Measurements from ENCODE around the gene JTB.
A peak's percentile ranks its signal among the peaks of the same experiment; 100 is the strongest.

The JTB gene

GRCh38 chr1:153953859-153954365 is 23.6 kb downstream of the JTB start:
- no peak for DNase-seq

- no peak for DNase-seq
Observed at GRCh38 chr1:153951801-153952200, 25.7 kb downstream of the JTB start.

GRCh38 chr1:153951183-153951582 is 26.3 kb downstream of the JTB start:
- DNase-seq: no peak

- DNase-seq: peak; percentile 82
Observed at GRCh38 chr1:153946622-153947241, 30.7 kb downstream of the JTB start, which contains the start of gene DENND4B. Gene DENND4B, minus strand, starts transcription at chr1:153946718. Its CDS starts 2,344 bp downstream, at chr1:153944374.

GRCh38 chr1:153945795-153946621 is 31.5 kb downstream of the JTB start:
- no peak for DNase-seq

- DNase-seq: no peak
Observed at GRCh38 chr1:153945131-153945794, 32.2 kb downstream of the JTB start.

GRCh38 chr1:153944827-153945117 is 32.7 kb downstream of the JTB start:
- DNase-seq: no peak

- DNase-seq: no peak
Observed at GRCh38 chr1:153944005-153944826, 33.3 kb downstream of the JTB start.

GRCh38 chr1:153942766-153943549 is 34.5 kb downstream of the JTB start:
- DNase-seq: no peak

- no peak for DNase-seq
Observed at GRCh38 chr1:153941826-153942725, 35.4 kb downstream of the JTB start.

- DNase-seq: no peak
Observed at GRCh38 chr1:153940756-153941155, 36.7 kb downstream of the JTB start.

GRCh38 chr1:153939476-153939875 is 38.0 kb downstream of the JTB start:
- DNase-seq: no peak

GRCh38 chr1:153938996-153939395 is 38.5 kb downstream of the JTB start:
- DNase-seq: no peak

- no peak for DNase-seq
Observed at GRCh38 chr1:153937331-153937730, 40.1 kb downstream of the JTB start.

GRCh38 chr1:153936011-153936802 is 41.3 kb downstream of the JTB start:
- DNase-seq: no peak

GRCh38 chr1:153934746-153935145 is 42.7 kb downstream of the JTB start:
- no peak for DNase-seq

- DNase-seq: no peak
Observed at GRCh38 chr1:153933955-153934354, 43.5 kb downstream of the JTB start.

- DNase-seq: no peak
Observed at GRCh38 chr1:153933430-153933829, 44.0 kb downstream of the JTB start.

GRCh38 chr1:153932156-153933131 is 45.0 kb downstream of the JTB start:
- no peak for DNase-seq
